ENCODE results near the gene CCM2L. TPM values are rescaled to one million over a fixed set of nuclear protein-coding genes. Genes with fewer than 3 reads are reported as not detected.

The CCM2L gene
- total and polyA plus RNA-seq, 9 of the 15 experiments (the other 6 are each of a cell fraction or from before 2014, with no cell fraction given): 0.04 TPM; not detected in 8

DNA sequence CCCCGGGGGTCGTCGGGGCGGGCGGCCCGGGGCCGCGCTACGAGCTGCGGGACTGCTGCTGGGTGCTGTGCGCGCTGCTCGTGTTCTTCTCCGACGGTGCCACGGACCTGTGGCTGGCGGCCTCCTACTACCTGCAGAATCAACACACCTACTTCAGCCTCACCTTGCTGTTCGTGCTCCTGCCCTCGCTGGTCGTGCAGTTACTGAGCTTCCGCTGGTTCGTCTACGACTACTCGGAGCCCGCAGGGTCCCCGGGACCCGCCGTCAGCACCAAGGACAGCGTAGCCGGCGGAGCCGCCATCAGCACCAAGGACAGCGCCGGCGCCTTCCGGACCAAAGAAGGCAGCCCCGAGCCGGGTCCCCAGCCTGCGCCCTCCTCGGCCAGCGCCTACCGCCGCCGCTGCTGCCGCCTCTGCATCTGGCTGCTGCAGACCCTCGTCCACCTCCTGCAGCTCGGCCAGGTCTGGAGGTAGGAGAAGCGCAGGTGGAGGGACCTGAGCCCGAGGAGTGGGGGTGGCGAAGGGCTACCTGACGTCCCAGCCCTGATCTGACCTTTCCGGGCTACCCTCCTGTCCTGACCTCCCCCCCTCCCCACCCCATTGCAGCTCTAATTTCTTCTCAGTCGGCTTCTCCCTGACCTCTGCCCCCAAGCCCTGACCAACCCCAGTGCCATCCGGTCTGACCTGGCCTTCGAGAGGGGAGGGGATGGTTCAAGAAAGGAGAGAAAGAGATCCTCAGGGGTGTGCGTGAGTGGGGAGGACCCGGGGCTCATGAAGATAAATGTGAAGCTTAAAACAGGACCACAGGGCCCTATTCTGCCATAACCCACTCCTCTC is 41.7 kb upstream of the CCM2L start (continued):
- TF ChIP-seq, protein P1, sequence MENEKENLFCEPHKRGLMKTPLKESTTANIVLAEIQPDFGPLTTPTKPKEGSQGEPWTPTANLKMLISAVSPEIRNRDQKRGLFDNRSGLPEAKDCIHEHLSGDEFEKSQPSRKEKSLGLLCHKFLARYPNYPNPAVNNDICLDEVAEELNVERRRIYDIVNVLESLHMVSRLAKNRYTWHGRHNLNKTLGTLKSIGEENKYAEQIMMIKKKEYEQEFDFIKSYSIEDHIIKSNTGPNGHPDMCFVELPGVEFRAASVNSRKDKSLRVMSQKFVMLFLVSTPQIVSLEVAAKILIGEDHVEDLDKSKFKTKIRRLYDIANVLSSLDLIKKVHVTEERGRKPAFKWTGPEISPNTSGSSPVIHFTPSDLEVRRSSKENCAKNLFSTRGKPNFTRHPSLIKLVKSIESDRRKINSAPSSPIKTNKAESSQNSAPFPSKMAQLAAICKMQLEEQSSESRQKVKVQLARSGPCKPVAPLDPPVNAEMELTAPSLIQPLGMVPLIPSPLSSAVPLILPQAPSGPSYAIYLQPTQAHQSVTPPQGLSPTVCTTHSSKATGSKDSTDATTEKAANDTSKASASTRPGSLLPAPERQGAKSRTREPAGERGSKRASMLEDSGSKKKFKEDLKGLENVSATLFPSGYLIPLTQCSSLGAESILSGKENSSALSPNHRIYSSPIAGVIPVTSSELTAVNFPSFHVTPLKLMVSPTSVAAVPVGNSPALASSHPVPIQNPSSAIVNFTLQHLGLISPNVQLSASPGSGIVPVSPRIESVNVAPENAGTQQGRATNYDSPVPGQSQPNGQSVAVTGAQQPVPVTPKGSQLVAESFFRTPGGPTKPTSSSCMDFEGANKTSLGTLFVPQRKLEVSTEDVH (IDR thresholded peaks at IDR 0.05; ENCODE audit: low read depth, partially characterized antibody): peak; percentile 83
- no peak for TF ChIP-seq JUN (IDR thresholded peaks at IDR 0.05; ENCODE audit: borderline replicate concordance, low read depth, low read length)
- peak; percentile 100 for TF ChIP-seq JUN (CRISPR knock-in tag; IDR thresholded peaks at IDR 0.05; ENCODE audit: borderline replicate concordance)
- peak; percentile 86 for TF ChIP-seq ZNF311 (CRISPR knock-in tag; IDR thresholded peaks at IDR 0.05)
- TF ChIP-seq DACH1 (IDR thresholded peaks at IDR 0.05; ENCODE audit: partially characterized antibody): no peak
- peak; percentile 98 for TF ChIP-seq ZNF766 (CRISPR knock-in tag; conservative IDR thresholded peaks at IDR 0.05)
- TF ChIP-seq GATA2 (CRISPR knock-in tag; IDR thresholded peaks at IDR 0.05): peak; percentile 84
- TF ChIP-seq, protein P2, sequence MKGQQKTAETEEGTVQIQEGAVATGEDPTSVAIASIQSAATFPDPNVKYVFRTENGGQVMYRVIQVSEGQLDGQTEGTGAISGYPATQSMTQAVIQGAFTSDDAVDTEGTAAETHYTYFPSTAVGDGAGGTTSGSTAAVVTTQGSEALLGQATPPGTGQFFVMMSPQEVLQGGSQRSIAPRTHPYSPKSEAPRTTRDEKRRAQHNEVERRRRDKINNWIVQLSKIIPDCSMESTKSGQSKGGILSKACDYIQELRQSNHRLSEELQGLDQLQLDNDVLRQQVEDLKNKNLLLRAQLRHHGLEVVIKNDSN (CRISPR knock-in tag; IDR thresholded peaks at IDR 0.05): peak; percentile 75
- TF ChIP-seq ZNF197 (CRISPR knock-in tag; IDR thresholded peaks at IDR 0.05; ENCODE audit: low read depth): peak; percentile 98
- TF ChIP-seq PURB (CRISPR knock-in tag; IDR thresholded peaks at IDR 0.05; ENCODE audit: low read depth): peak; percentile 90; the same call in 1 of the 2 replicates
- peak; percentile 100 for TF ChIP-seq ZNF282 (CRISPR knock-in tag; IDR thresholded peaks at IDR 0.05)
- TF ChIP-seq SMARCB1 (IDR thresholded peaks at IDR 0.05; ENCODE audit: insufficient read length, low read depth): peak; percentile 30
- TF ChIP-seq ZBTB7A (IDR thresholded peaks at IDR 0.05; ENCODE audit: borderline replicate concordance, control insufficient read depth, low read depth, low read length): peak; percentile 94
- no peak for TF ChIP-seq ELF4 (CRISPR knock-in tag; IDR thresholded peaks at IDR 0.05)
- TF ChIP-seq, protein P3, sequence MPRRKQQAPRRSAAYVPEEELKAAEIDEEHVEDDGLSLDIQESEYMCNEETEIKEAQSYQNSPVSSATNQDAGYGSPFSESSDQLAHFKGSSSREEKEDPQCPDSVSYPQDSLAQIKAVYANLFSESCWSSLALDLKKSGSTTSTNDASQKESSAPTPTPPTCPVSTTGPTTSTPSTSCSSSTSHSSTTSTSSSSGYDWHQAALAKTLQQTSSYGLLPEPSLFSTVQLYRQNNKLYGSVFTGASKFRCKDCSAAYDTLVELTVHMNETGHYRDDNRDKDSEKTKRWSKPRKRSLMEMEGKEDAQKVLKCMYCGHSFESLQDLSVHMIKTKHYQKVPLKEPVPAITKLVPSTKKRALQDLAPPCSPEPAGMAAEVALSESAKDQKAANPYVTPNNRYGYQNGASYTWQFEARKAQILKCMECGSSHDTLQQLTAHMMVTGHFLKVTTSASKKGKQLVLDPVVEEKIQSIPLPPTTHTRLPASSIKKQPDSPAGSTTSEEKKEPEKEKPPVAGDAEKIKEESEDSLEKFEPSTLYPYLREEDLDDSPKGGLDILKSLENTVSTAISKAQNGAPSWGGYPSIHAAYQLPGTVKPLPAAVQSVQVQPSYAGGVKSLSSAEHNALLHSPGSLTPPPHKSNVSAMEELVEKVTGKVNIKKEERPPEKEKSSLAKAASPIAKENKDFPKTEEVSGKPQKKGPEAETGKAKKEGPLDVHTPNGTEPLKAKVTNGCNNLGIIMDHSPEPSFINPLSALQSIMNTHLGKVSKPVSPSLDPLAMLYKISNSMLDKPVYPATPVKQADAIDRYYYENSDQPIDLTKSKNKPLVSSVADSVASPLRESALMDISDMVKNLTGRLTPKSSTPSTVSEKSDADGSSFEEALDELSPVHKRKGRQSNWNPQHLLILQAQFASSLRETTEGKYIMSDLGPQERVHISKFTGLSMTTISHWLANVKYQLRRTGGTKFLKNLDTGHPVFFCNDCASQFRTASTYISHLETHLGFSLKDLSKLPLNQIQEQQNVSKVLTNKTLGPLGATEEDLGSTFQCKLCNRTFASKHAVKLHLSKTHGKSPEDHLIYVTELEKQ (CRISPR knock-in tag; IDR thresholded peaks at IDR 0.05): no peak
- no peak for TF ChIP-seq POLR2A (conservative IDR thresholded peaks at IDR 0.05)
- TF ChIP-seq SMC3 (conservative IDR thresholded peaks at IDR 0.05; ENCODE audit: insufficient read depth, low read depth, low read length): no peak
- TF ChIP-seq, protein P4, sequence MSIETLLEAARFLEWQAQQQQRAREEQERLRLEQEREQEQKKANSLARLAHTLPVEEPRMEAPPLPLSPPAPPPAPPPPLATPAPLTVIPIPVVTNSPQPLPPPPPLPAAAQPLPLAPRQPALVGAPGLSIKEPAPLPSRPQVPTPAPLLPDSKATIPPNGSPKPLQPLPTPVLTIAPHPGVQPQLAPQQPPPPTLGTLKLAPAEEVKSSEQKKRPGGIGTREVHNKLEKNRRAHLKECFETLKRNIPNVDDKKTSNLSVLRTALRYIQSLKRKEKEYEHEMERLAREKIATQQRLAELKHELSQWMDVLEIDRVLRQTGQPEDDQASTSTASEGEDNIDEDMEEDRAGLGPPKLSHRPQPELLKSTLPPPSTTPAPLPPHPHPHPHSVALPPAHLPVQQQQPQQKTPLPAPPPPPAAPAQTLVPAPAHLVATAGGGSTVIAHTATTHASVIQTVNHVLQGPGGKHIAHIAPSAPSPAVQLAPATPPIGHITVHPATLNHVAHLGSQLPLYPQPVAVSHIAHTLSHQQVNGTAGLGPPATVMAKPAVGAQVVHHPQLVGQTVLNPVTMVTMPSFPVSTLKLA (conservative IDR thresholded peaks at IDR 0.05): peak; percentile 73 to 92
- TF ChIP-seq ZNF561 (CRISPR knock-in tag; conservative IDR thresholded peaks at IDR 0.05): no peak

Data from K562 (cell line).